Measurements from ENCODE around the gene CDH22.

Gene CDH22

GRCh38 chr20:46235077-46235476, 73.2 kb downstream of the CDH22 start:
- no peak for DNase-seq

- no peak for DNase-seq
Observed at GRCh38 chr20:46233701-46234100, 74.6 kb downstream of the CDH22 start.

GRCh38 chr20:46232539-46232938, 75.8 kb downstream of the CDH22 start:
- DNase-seq, result no peak

DNA sequence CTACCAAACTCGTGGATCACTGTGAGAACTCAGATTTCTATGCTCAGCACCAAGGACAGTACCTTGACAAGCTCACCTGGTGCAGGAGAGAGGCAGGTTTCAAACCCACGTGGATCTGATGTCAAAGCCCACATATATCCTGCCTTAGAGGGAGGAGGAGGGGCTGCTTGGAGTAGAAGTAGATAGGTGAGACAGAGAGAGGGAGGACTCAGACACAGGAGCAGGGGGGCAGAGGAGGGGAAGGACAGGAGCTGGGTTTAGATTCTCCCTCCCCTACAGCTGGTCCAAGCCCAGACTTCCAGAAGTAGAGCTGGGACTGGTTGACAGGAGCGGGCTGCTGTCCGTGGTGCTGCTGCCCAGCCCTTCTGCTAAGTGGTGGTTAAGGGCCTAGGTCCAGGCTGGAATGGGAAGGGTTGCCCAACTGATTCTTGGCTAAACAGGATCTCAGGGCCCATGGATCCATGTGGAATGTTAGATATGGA, 77.5 kb downstream of the CDH22 start:
- DNase-seq, result no peak

DNA sequence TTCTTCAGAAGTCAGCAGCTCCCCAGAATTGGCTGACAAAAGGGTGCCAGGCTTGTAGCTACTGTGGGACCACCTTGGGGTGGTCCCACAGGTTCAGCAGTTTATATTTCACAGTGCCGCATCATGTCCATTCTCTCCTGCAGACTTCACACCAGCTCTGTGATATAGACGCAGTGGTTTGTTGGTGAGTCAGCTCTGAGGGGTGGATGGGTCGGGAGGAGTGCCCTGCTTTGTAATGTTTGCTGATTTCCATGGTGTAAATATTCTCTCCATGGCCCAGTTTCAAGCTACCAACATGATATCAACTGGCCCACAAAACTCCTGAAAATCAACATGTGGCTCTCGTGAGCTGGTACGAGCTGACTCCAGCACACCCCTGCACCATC, 78.2 kb downstream of the CDH22 start:
- DNase-seq, result no peak

DNA sequence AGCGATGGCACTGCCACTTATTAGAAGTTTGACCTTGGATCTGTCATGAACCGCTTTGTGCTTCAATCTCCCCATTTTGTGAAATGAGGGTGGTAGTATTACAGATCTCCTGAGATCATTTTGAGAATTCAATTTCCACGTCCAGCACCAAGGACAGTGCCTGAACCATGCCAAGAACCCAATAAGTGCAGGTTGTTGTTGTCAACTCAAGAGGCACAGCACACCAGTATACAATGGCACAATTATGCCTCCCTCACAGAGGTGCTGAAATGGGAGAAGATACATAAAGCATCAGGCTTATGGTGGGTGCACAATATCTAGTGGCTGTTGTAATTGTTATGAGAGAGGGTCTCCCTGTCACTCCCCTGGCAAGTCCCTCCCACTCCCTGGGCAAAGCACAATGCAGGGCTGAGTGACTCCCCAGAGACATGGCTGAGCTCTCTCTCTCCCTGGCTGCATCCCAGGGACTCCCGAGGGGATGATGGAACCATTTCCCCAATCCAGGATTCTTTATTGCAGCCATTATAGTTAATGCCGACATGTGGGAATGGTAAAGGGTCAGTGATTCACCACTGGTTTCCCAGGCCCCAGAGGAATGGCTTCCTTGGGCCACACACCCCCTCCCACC, 78.7 kb downstream of the CDH22 start:
- no peak for DNase-seq

- no peak for DNase-seq
Observed at GRCh38 chr20:46228670-46229069, 79.6 kb downstream of the CDH22 start.

- no peak for DNase-seq
Observed at GRCh38 chr20:46227272-46227767, 81.0 kb downstream of the CDH22 start.

- no peak for DNase-seq
Observed at GRCh38 chr20:46226602-46227001, 81.7 kb downstream of the CDH22 start.

DNA sequence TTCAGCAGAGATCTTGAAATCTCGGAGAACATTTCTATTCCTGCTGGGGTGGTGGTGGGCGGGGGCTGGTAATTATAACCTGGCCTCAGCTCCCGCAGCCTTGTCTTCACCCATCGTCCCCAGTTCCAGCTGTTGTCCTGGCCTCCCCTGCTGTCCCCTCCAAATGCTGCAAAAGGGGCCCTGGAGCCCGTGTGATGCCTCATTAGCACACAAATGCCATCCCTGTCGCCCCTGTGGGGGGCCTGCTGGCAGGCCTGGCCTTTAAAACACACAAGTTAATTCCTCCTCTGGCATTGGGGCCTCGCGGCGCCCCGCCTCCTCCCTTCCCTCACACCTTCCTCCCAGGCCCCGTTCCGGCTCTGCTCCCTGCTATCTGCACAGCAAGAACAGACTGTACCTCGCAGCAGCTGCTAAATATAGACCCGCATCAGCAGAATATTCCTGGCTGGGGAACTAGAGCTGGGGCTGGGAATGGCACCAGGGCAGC, 85.7 kb downstream of the CDH22 start:
- no peak for DNase-seq

GRCh38 chr20:46221256-46221833, 87.0 kb downstream of the CDH22 start:
- no peak for DNase-seq

DNA sequence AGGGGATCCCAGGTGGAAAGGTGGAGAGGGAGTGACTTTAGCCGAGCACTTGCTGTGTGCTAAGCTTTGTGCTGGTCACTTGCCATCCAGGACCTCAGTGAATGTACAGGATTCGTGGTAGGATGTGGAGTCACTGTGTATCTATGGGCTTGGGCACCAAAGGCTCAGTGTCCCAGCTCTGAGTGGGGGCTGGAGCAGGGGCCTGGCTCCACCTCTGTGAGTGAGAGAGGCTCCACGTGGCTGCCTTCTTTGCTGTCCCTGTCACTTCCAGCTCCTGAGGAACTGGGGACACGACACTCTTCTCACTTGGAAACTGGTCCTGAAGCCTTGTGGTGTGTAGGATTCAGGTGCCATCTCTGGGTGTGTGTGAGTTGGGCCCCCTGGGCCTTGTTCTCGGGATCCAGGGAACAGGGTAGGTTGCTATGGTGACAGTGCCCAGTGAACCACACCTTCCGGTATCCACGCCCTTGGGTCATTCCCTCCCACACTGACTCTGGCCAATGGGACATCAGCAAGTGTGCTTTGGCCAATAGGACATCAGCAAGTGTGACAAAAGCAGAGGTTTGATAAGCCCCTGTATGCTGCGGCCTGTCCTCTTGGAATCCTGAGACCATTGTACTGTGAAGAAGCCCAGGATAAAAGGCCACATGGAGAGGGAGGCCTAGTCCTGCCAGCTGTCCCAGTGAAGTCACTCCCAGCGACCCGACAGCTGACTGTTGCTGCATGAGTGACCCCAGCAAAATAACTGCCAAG, 87.7 kb downstream of the CDH22 start:
- peak; percentile 89 for DNase-seq

- no peak for DNase-seq
Observed at GRCh38 chr20:46219920-46220319, 88.4 kb downstream of the CDH22 start.

DNA sequence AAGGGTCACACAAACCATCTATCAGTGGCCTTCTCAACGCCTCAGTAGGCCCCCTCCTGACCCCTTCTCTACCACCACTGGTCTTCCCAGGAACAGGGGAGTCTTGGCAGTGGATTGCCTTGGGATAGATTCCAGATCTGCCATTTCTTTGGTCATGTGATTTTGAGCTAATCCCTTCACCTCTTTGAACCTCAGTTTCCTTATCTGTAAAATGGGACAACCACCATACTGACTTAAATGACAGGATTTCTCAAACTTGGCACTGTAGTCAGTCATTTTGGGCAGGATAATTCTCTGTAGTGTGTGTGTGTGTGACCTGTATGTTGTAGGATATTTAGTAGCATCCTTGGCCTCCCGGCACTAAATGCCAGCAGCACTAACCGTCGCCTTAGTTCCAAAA, 89.1 kb downstream of the CDH22 start:
- DNase-seq, result no peak

- peak; percentile 83 for DNase-seq
Observed at GRCh38 chr20:46218656-46219055, 89.6 kb downstream of the CDH22 start.

GRCh38 chr20:46217583-46217982, 90.7 kb downstream of the CDH22 start:
- no peak for DNase-seq

GRCh38 chr20:46216770-46217464, 91.4 kb downstream of the CDH22 start:
- no peak for DNase-seq

DNA sequence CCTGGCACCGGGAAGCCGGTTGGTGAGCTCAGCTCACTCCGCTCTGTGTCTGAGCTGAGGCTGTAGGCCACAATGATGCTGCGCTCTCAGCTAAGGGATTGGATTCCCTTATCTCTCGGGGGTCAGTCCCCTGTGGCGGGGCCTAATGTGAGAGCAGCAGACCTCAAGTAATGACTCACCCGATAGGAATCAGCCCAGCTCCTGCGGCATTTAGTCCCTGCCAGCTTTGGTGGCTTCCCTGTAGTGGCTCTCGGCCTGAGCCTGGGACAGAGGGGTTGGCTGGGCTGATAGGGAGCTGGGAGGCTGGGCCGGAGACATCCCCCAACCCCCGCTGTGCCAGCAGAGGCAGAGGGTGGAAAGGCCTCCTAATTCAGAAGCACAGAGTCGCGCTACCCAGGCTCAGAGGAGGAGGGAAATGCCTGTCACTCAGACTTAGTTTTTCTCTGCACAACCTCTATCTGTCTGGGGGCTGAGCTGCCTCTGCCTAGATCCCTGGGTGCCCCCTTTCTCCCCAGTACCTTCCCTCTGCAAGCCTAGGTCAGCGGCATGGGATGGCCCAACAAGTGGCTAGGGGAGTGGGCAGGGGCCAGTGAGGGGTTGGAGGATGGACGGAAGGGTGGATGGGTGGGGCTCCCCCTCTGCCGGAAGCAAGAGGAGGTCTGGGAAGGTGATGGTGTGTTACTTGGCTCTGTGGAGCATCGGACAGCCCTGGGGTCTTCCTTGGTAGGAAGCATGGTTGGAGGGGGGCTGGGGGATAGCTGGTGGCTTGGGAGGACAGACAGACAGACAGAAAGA, 92.2 kb downstream of the CDH22 start:
- DNase-seq, result no peak

DNA sequence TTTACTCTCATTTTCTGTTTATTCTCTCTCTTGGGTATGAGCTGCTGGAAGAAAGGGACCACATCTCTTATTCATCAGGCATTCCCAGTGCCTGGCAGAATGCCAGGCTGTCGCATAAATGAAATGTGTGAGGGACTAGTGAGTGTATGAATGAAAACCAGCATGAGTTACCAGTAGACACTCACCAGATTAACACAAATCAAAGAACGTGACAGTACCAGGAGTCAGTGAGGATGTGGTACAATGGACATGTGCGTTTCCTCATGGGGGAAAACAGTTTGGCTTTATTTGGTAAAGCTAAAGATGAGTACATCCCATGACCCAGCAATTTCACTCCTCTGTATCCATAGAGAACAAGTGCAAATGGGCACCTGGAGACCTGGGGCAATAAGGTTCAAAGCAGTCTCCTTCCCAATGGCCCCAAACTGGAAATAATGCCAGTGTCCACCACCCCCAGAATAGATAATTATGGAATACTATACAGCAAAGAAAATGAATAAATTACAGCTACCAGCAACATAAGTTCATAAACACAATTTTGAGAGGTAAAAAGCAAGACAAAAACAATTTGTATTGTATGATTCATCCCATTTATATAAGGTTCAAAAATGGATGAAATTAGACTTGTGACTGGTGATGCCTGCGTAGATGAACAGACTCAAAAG, 93.3 kb downstream of the CDH22 start:
- no peak for DNase-seq

DNA sequence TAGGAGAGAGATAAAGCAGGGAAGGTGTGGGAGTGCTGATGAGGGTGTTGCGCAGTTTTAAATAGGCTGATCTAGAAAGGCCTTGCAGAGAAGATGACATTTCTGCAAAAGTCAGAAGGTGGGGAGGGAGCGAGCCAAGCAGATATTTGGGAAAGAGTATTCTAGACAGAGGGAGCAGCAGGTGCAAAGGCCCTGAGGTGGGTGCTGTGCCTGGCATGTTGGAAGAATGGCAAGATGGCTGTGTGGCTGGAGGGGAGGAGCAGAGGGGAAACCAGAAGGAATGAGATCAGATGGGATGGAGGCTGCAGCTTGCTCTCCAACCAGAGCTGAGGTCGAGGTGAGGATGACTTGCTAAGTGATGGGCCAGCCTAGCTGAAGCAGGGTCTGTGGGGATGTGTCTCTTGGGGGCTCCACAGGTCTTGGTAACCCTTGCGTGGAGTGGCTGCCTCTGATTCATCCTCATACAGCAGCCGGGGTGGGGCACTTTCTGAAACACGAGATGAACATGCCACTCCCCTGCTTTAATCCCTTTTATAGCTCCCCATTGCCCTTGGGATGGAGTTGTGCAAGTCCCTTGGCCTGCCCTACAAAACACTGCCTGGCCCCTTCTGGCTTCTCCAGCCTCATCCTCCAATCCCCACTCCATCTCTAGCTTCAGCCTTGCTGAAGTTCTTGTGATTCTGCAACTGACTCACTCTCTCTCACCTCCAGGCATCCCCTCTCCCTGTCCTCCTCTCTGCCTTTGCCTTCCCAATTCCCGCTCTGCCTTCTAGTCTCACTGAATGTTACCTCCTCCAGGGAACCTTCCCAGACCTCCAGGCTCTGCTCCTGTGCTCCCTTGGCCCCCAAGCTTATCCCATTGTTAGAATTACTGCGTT, 94.1 kb downstream of the CDH22 start:
- no peak for DNase-seq

DNA sequence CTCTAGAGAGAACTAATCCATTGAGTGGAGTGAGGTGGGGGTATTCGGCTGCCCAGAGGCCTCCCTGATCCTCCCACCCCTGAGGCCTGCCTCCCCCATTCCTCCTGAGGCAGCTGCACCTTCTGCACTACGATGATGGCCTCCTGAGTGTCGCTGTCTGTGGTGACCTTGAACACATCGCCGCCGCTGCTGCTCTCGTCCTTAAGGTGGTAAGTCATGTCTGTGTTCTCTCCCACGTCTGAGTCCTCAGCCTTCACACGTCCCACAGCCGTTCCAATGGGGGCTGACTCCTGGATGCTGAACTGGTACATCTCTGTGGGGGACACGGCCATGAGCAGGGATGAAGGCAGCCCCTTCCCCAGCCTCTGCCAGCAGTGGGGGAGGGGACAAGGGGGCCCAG, 95.4 kb downstream of the CDH22 start:
- no peak for DNase-seq

Data from NCI-H187 treated with DMSO at 0.1 percent for 48 hours (cell line).